ENCODE data around the gene DLX2. TPM values are rescaled to one million over a fixed set of nuclear protein-coding genes. Genes with fewer than 3 reads are reported as not detected.

Gene DLX2
- total RNA-seq, 1 donor from 2014 or later, result 17.6 TPM

DNA sequence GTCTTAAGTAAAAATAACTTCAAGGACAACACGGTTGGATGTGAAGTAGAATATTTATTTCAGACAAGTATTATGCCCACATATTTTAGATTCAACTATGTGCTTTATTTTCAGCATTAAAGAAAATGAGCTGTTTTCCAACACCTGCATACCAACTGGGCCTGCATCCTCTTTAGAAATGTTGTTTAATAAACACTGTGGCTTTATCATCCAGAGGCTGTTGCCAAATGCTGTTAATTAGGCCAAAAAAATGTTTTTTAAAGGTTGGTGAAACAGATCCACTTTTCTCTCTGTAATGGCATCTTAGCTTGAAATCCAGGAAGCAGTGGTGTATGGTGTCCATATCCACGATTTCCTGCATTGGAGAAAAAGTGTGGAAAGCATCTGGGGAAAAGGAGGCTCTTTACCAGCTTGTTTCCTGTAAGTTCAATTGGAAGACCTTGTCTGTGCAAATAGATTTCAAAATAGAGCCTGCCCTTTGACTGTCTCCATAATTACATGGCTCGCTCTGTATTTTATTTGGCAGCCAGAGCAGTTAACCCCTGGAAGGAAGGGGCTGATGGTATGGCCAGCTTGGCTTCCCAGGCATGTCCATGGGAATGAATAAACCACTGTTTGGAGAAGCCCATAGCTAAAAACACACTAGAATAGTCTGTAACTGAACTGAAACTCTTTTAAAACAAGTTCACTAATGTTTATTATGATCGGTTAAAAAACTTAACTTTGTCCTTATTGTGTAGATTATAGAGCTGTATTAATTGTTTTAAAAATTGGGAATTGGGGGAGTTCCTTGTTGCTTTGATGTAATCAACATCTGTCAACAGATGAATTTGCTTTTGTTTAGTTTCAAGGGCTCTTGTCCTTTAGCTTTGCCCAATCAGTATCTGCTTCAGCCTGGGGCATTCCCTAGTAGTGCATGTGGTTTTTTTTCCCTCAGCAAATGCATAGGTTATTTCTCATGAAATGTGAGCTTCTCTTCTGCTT lies 50.4 kb downstream of the DLX2 start:
- peak overlapping the region; percentile 62 for H3K4me3 Mint-ChIP-seq (ENCODE audit: unreplicated experiment)
- DNase-seq (ENCODE audit: extremely low spot score, unreplicated experiment), result no peak
- peaks cover 35% of the 10 kb centered on the region for H3K4me1 Mint-ChIP-seq (ENCODE audit: unreplicated experiment)

DNA sequence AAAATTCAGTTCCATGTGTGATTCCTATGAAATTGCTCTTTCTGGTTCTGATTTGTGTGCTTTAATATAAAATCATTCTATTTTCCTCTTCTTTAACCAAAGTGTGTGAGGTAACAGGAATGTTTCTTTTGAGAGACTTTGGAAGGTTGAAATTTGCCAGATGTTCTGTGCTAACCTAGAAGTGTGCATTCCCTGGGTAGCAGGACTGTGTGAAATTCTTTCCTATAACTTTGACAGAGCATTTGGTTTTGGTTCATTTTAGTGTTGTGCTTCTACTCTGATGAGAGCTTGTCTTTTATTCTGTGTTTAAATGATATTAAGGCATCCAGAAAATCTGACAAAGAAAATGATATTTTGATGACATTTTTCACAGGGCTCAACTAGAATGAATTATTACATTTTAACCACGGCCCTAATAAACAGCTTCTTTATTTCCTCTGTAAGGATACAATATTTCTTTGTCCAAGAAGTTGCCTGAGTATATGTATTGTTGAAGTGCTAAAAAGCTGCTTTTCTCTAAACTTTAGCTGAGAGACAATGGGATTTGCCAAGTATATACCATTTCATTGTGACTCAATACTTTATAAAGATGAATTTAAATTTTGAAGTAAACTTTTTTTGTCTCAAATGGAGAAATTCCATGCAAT lies 52.1 kb downstream of the DLX2 start:
- Mint-ChIP-seq H3K4me1 (ENCODE audit: unreplicated experiment) (peaks cover 35% of the 10 kb centered on the region), H3K9me3 (ENCODE audit: unreplicated experiment) (no peaks in the 10 kb centered on the region), H3K27me3 (ENCODE audit: unreplicated experiment) (no peaks in the 10 kb centered on the region), H3K4me3 (ENCODE audit: unreplicated experiment) (no peak overlapping the region), H3K27ac (ENCODE audit: unreplicated experiment) (no peak overlapping the region), H3K36me3 (ENCODE audit: unreplicated experiment) (no peaks in the 10 kb centered on the region)
- TF ChIP-seq, protein P1, sequence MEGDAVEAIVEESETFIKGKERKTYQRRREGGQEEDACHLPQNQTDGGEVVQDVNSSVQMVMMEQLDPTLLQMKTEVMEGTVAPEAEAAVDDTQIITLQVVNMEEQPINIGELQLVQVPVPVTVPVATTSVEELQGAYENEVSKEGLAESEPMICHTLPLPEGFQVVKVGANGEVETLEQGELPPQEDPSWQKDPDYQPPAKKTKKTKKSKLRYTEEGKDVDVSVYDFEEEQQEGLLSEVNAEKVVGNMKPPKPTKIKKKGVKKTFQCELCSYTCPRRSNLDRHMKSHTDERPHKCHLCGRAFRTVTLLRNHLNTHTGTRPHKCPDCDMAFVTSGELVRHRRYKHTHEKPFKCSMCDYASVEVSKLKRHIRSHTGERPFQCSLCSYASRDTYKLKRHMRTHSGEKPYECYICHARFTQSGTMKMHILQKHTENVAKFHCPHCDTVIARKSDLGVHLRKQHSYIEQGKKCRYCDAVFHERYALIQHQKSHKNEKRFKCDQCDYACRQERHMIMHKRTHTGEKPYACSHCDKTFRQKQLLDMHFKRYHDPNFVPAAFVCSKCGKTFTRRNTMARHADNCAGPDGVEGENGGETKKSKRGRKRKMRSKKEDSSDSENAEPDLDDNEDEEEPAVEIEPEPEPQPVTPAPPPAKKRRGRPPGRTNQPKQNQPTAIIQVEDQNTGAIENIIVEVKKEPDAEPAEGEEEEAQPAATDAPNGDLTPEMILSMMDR (IDR thresholded peaks at IDR 0.05), result no peak
- no peak for DNase-seq (ENCODE audit: extremely low spot score, unreplicated experiment)

More for the DNA sequence above, 50.4 kb downstream of the DLX2 start:
- no peaks in the 10 kb centered on the region for H3K36me3 Mint-ChIP-seq (ENCODE audit: unreplicated experiment)
- no peaks in the 10 kb centered on the region for H3K9me3 Mint-ChIP-seq (ENCODE audit: unreplicated experiment)
- TF ChIP-seq, protein P1 (IDR thresholded peaks at IDR 0.05), result no peak
- peak overlapping the region; percentile 77 for H3K27ac Mint-ChIP-seq (ENCODE audit: unreplicated experiment)
- no peaks in the 10 kb centered on the region for H3K27me3 Mint-ChIP-seq (ENCODE audit: unreplicated experiment)

DNA sequence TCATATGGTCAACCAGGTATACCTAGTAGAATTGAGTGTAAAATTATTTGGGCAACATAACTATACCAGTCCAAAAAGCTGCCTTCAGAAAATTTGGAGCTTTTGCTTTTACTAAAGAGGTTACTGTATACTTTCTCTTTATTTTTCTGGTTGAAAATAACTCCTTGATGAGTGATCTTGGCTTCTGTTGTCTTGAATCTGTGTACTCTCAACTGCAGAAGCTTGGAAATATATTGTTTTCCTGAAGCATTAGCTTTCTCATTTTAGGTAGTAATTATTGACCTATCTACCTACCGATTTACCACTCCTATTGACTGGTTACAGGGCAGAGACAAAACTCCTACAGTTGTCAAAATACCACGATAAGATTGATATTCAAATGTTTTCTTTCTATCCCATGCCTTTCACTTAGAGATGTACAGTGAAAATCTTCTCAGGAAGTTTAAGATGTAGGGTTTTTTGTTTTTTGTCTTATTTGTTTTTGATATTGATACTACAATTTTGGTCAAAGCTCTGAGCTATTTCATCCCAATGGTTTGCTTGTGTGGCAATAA lies 53.1 kb downstream of the DLX2 start:
- TF ChIP-seq, protein P1 (IDR thresholded peaks at IDR 0.05), result no peak
- H3K4me3 Mint-ChIP-seq (ENCODE audit: unreplicated experiment), result no peak overlapping the region
- peaks cover 35% of the 10 kb centered on the region for H3K4me1 Mint-ChIP-seq (ENCODE audit: unreplicated experiment)
- DNase-seq (ENCODE audit: extremely low spot score, unreplicated experiment), result no peak
- no peaks in the 10 kb centered on the region for H3K9me3 Mint-ChIP-seq (ENCODE audit: unreplicated experiment)
- H3K36me3 Mint-ChIP-seq (ENCODE audit: unreplicated experiment), result no peaks in the 10 kb centered on the region
- H3K27ac Mint-ChIP-seq (ENCODE audit: unreplicated experiment), result no peak overlapping the region
- no peaks in the 10 kb centered on the region for H3K27me3 Mint-ChIP-seq (ENCODE audit: unreplicated experiment)

Other genes starting within 250 kb of the DLX2 start
- gene SLC25A12, start 208.7 kb downstream of the DLX2 start, total RNA-seq, result 16.5 and 18.7 TPM in 2 replicates
- gene HAT1, start 180.4 kb downstream of the DLX2 start, total RNA-seq, result 44.6 and 45.7 TPM in 2 replicates
- gene METAP1D, start 102.9 kb downstream of the DLX2 start, total RNA-seq, result 6.5 and 8.5 TPM in 2 replicates
- 25.2 and 29.7 TPM in 2 replicates for gene DLX1, start 17.4 kb downstream of the DLX2 start, total RNA-seq

All from osteocyte (in vitro differentiated cells).